ENCODE data around the gene ZFPM1. TPM values are rescaled to one million over a fixed set of nuclear protein-coding genes. Genes with fewer than 3 reads are reported as not detected.

ZFPM1 gene
- total RNA-seq, 4 donors from 2014 or later = 4.2 to 9.3 (median 5.1) TPM

DNA sequence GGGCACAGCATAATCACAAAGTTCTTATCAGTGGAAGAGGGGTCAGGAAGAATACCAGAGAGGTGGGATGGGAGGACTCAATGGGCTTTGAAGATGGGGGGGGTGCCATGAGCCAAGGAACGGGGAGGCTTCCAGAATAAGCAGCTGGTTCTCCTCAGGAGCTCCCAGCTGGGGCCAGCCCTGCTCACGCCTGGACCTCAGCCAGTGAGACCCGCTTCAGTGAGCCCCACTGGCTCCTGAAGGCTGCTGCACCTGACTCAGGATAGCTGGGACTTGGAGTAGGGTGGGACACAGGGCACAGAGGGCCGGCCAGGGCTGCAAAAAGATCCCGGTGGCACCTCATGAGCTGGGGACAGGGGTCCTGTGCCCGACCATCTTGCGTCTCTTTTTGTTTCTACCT is 92.7 kb downstream of the ZFPM1 start:
- no peak for TF ChIP-seq POLR2A (IDR thresholded peaks at IDR 0.05)
- TF ChIP-seq POLR2AphosphoS5 (IDR thresholded peaks at IDR 0.05) = no peak
- no peak for TF ChIP-seq EP300 (IDR thresholded peaks at IDR 0.05)
- TF ChIP-seq, protein P1, sequence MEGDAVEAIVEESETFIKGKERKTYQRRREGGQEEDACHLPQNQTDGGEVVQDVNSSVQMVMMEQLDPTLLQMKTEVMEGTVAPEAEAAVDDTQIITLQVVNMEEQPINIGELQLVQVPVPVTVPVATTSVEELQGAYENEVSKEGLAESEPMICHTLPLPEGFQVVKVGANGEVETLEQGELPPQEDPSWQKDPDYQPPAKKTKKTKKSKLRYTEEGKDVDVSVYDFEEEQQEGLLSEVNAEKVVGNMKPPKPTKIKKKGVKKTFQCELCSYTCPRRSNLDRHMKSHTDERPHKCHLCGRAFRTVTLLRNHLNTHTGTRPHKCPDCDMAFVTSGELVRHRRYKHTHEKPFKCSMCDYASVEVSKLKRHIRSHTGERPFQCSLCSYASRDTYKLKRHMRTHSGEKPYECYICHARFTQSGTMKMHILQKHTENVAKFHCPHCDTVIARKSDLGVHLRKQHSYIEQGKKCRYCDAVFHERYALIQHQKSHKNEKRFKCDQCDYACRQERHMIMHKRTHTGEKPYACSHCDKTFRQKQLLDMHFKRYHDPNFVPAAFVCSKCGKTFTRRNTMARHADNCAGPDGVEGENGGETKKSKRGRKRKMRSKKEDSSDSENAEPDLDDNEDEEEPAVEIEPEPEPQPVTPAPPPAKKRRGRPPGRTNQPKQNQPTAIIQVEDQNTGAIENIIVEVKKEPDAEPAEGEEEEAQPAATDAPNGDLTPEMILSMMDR (IDR thresholded peaks at IDR 0.05) = no peak
- DNase-seq (ENCODE audit: low spot score in 2 of 2) = no peak
- H3K36me3 ChIP-seq = no peaks in the 10 kb centered on the region
- WGBS = 59% methylated on average over 7 of the region's 7 CpGs
- H3K27me3 ChIP-seq = peaks cover 26% of the 10 kb centered on the region
- peaks cover 14% of the 10 kb centered on the region for H3K9me3 ChIP-seq
- peaks cover 5% of the 10 kb centered on the region for H3K4me1 ChIP-seq
- no peak overlapping the region for H3K27ac ChIP-seq
- no peak overlapping the region for H3K4me3 ChIP-seq

DNA sequence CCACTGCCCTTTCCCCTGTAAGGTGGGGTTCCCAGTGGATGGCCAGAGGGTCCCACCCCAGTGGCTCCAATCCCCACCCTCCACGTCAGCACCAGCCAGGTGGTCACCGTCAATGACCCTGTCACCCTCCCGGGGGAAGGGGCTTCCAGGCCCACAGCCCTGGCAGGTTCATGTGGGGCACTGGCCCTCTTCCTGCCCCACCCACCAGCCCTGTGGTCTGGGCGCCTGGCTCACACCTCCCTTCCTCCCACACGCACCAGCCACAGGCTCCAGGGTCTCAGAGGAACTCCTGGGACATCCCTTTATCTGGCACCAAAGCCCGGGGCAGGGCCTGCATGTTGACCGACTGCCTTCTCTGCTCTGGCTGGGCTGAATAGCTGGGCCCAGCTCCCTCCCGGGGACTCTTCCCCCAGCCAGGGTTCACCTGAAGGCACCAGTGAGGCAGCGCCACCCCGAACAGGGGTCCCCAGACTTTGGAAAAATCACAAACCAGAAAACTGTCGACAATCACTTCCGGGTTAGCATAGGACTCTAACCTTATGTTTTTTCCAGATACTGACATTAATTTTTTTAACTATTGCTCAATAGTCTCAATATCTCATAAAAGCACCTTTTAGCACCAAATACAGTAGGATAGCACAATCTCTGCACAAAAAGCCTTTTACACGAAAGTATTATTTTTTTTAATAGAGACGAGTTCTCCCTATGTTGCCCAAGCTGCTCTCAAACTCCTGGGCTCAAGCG is 95.2 kb downstream of the ZFPM1 start:
- DNase-seq (ENCODE audit: low spot score in 2 of 2) = no peak
- TF ChIP-seq POLR2A (IDR thresholded peaks at IDR 0.05) = no peak
- TF ChIP-seq EP300 (IDR thresholded peaks at IDR 0.05) = no peak
- TF ChIP-seq, protein P1 (IDR thresholded peaks at IDR 0.05) = no peak
- no peak for TF ChIP-seq POLR2AphosphoS5 (IDR thresholded peaks at IDR 0.05)
- Histone ChIP-seq H3K4me3 (no peak overlapping the region), H3K27ac (no peak overlapping the region), H3K9me3 (peaks cover 2% of the 10 kb centered on the region), H3K36me3 (no peaks in the 10 kb centered on the region), H3K4me1 (peaks cover 5% of the 10 kb centered on the region), H3K27me3 (peaks cover 20% of the 10 kb centered on the region)
- WGBS = 78% methylated on average over 7 of the region's 15 CpGs

DNA sequence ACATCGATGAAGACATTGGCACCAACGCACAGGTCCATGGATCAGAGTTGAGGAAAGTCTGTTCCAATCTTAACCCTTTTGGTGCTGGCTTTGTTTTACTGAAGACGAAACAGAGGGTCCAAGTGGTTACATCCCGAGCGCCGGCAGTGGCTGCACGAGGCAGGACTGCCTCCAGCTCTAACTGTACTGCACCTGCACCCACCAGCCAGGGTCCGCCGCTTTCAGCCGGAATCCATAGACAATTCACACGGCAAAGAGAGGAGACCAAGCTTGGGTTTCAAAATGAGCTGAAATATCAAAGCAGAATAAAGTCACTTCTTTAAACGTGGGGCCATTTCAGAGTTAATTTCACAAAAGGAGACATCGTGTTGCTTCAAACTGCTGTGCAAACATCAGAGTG is 95.9 kb downstream of the ZFPM1 start:
- Histone ChIP-seq H3K27me3 (peaks cover 24% of the 10 kb centered on the region), H3K4me1 (peaks cover 5% of the 10 kb centered on the region), H3K36me3 (no peaks in the 10 kb centered on the region), H3K4me3 (no peak overlapping the region), H3K9me3 (no peaks in the 10 kb centered on the region), H3K27ac (no peak overlapping the region)
- TF ChIP-seq POLR2A (IDR thresholded peaks at IDR 0.05) (no peak), POLR2AphosphoS5 (IDR thresholded peaks at IDR 0.05) (no peak), EP300 (IDR thresholded peaks at IDR 0.05) (no peak)
- TF ChIP-seq, protein P1 (IDR thresholded peaks at IDR 0.05) = no peak
- no peak for DNase-seq (ENCODE audit: low spot score in 2 of 2)
- 71% methylated on average over 13 of the region's 13 CpGs for WGBS

DNA sequence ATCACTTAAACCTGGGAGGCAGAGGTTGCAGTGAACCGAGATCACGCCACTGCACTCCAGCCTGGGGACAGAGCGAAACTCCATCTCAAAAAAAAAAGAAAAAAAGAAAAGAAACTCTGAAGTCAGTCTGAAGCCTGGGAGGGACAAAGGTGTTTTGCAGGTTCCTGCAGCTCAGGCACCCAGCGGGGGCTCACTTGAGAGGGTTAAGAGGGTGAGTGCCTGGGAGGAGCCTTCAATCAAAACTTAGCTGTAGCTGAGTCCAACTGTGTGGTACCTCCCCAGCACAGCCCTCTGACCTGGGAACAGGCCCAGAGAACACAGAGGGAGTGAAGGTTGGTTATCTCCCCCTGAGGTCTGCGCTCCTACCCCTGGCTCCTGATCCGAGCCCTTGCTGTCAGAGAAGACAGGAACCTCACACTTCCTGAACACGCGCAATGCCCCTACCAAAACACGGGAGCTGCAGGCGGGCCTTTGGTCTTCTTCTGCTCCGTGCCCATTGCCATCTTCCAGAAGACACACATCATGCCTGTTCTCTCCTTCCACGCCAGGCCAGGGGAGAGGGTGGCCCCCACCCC is 96.7 kb downstream of the ZFPM1 start:
- H3K27me3 ChIP-seq = peaks cover 29% of the 10 kb centered on the region
- no peaks in the 10 kb centered on the region for H3K9me3 ChIP-seq
- TF ChIP-seq POLR2AphosphoS5 (IDR thresholded peaks at IDR 0.05) (no peak), EP300 (IDR thresholded peaks at IDR 0.05) (no peak), POLR2A (IDR thresholded peaks at IDR 0.05) (no peak)
- TF ChIP-seq, protein P1 (IDR thresholded peaks at IDR 0.05) = no peak
- no peaks in the 10 kb centered on the region for H3K36me3 ChIP-seq
- no peak for DNase-seq (ENCODE audit: low spot score in 2 of 2)
- H3K4me3 ChIP-seq = no peak overlapping the region
- H3K4me1 ChIP-seq = peaks cover 5% of the 10 kb centered on the region
- 66% methylated on average over 9 of the region's 12 CpGs for WGBS
- no peak overlapping the region for H3K27ac ChIP-seq

DNA sequence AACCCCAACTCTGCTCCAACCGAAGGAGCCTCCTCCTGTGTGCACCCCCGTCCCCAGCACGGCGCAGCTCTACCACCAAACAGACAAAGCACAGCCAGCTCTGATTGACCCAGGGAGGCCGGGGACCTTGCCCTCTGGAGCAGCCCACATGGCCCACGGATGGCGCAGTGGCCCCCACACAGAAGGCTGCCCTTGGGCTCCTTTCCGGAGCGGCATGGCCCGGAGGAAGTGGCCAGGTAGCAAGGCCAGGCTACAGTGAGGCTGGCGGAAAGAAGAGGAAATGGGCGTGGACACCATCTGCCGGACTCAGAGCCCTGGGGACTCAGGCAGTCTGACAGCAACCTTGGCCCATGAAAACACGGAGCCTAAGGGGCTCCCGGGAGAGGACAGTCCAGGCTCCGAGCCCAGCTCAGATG is 97.2 kb downstream of the ZFPM1 start:
- Histone ChIP-seq H3K27me3 (peaks cover 32% of the 10 kb centered on the region), H3K9me3 (no peaks in the 10 kb centered on the region), H3K4me1 (peaks cover 5% of the 10 kb centered on the region), H3K27ac (no peak overlapping the region), H3K36me3 (no peaks in the 10 kb centered on the region), H3K4me3 (no peak overlapping the region)
- 56% methylated on average over 6 of the region's 16 CpGs for WGBS
- no peak for DNase-seq (ENCODE audit: low spot score in 2 of 2)
- TF ChIP-seq, protein P1 (IDR thresholded peaks at IDR 0.05) = no peak
- TF ChIP-seq EP300 (IDR thresholded peaks at IDR 0.05) = no peak
- no peak for TF ChIP-seq POLR2AphosphoS5 (IDR thresholded peaks at IDR 0.05)
- no peak for TF ChIP-seq POLR2A (IDR thresholded peaks at IDR 0.05)

Measured in suprapubic skin (tissue), 4 donors.